HG02840 (cell line): ENCODE measurements around the gene DPP4.
"Not testable (repeated sequence)": the region's sequence is repeated elsewhere in the genome, so short reads cannot be mapped to it uniquely, and the experiment has no call there.

Source experiments
- ATAC-seq: cut with Tn5 transposase; IDR thresholded peaks from one replicate; pipeline ENCODE4 v1.9.1; 2021; ENCODE audit warnings: mild to moderate bottlenecking, moderate library complexity, moderate number of reproducible peaks; ENCODE audit not compliant: unreplicated experiment, low FRiP score

Gene DPP4

GRCh38 chr2:161971551-161971950 is 102.5 kb downstream of the DPP4 start:
- no peak for ATAC-seq

DNA sequence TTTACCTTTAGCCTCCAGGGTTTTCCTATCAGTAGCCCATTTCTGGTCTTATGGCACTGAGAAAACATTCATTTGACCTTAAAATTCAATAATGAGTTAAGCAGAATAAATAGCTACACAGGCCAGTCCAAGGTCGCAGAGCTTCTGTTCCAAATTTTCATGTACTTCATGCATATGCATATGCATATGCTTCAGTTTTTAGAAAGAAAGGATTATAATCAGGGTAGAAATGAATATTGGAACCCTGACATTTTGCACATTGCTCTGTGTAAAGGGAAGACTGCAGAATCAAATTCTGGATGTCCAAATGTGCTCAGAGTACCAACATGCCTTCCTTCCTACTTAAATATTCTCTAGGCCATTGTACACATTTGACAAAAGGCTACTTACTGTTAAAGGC is 104.9 kb downstream of the DPP4 start:
- no peak for ATAC-seq

GRCh38 chr2:161965994-161966393 is 108.0 kb downstream of the DPP4 start:
- no peak for ATAC-seq

DNA sequence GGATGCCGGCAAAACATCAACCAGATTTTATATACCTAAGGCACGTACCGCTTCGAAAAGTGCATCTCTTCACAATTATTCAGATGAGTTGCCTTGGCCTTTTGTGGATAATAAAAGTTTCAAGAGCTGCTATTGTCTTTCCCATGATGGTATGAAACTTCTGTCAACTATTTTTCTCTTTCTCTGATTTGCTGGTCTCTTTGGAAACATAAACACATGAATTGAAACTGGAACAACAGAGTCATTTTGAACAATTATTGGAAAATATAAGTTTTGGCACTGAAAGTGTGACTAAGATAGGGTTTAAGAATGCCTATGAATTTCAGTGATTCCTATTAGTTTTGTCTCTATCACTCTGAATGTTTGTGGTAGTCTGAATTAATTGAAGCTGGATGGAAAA is 109.9 kb downstream of the DPP4 start:
- ATAC-seq = no peak

- no peak for ATAC-seq
Observed at GRCh38 chr2:161962160-161962559, 111.9 kb downstream of the DPP4 start.

DNA sequence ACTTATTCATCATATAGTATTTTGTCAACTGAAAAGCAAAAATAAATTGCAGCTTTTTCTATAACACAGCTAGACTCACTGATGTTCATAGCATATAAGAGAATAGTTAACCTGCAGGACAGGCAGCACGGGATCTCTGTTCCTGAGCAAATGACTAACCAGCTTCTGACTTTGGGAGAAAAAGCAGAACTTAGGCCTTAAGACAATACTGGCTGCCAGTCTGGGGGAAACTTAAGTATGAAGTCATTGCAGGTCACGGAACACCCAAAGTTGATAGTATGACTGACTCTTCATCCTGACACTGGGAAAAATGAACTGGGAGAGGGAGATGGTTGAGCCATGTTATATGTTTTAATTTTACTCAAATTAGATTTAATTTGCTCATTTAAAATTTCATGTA is 113.0 kb downstream of the DPP4 start:
- no peak for ATAC-seq

DNA sequence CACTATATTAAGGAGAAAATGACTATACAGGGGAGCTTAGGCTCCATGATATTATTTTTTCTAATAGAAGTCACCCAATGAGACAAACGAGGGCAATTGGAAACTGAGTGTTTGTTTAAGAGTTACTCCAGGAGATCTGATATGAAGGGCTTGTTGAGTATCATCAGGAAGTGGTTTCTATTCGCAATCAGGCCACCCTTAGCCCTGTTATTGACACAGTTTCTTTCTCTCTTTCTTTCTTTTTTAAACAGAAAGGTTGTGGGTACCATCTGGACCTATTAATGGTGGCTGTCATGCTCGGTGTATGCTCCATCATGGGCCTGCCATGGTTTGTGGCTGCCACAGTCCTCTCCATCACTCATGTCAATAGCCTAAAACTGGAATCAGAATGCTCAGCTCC is 117.3 kb downstream of the DPP4 start:
- no peak for ATAC-seq

- no peak for ATAC-seq
Observed at GRCh38 chr2:161955211-161955610, 118.8 kb downstream of the DPP4 start.

DNA sequence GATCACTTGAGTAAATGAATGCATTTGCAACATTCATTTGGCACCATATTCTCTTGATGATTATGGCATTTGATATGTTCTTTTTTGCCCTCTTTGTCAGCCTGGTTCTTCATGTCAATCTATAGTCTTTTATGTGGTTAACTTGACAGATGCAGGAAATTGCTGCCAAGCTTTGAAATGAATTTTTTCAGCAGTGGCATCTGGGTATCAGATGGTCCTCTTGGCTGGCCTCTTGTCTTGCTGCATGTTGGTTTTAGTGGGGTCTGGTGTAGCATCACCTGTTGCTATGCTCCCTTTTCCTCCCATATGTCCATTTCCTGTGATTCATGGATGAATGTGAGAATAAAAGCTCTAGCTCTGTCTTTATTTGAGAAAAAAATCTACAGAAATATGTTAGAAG is 119.9 kb downstream of the DPP4 start:
- ATAC-seq = no peak

GRCh38 chr2:161953367-161953766 is 120.6 kb downstream of the DPP4 start:
- not testable (repeated sequence) for ATAC-seq

DNA sequence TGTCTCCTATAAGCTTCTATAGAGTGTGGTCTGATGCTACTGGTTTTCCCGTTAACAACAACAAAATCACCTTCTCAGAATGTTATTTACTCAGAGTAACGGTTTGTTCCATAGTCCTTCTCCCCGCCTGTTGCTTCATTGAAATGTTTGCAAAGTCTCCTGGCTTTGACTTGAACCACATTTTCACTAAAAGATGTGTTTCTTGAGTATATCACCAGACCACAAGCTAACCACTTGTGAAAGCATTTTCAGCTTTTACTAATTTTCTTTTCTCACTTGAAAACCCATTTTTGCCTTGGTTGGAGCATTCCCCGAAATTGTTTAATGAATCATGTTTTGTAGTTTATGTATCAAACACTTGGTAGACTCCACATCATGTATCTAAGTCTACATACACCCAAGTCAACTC is 121.2 kb downstream of the DPP4 start:
- no peak for ATAC-seq

- no peak for ATAC-seq
Observed at GRCh38 chr2:161947836-161948235, 126.2 kb downstream of the DPP4 start.

- ATAC-seq = no peak
Observed at GRCh38 chr2:161947406-161947805, 126.6 kb downstream of the DPP4 start.

DNA sequence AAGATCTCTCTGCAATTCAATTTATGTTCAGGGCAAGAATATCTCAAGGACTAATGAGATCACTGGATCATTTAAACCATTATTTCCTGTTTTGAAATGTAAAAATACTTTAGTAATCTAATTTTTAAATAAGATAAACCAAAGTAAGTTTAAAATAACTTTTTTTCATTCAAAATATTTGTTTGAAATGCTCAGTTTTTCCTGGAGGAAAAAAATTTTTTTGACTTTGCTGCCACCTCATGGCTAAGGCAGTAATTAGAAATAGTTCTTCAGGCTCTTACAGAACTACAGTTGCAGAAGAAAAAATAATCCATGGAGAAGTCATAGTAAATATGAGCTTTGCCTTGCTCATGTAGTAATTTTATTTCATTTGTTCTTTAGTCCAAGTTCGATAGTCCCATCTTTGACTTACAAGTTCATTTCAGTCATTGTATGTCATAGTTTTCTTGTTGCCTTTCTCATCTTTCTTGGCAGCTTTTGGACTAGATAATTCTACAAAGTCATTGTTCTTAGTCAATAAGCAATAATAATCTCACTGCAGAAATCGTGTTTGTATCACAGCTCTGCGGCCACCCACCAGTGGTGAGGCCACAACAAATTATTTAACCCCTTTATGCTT is 127.4 kb downstream of the DPP4 start:
- no peak for ATAC-seq

DNA sequence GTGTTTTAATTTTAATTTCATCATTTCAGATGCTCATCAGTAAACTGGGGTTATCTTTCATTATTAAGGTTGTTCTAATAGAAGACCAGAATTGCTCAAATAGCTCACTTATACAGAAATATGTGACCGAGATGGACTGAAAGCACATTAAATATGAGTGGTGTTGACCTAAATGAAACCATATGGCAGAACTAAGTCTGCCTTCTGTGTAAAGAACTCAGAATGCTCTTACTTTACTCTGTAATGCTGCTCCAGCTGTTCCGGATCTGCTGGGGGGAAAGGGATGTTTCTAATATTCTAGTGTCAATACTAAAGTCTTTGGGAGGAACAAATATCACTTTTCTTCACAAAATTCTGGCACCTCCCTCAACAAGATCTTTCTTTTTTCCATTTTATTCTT is 131.0 kb downstream of the DPP4 start:
- no peak for ATAC-seq
